B cell (primary cell): Measurements from ENCODE around the gene CRYBA2. TPM values are rescaled to one million over a fixed set of nuclear protein-coding genes. Genes with fewer than 3 reads are reported as not detected.

ENCODE experiments used
- ATAC-seq: fragments of 200-7000 bp; cut with Tn5 transposase; one replicate; pipeline ENCODE4 v1.10.0; 2021; ENCODE audit warnings: low read depth, mild to moderate bottlenecking, moderate number of reproducible peaks, moderate library complexity
- CTCF ChIA-PET: fragments of 350-600 bp; sonication (Branson Sonifier 250); formaldehyde crosslinking; loops from one replicate; lab custom pipeline; 2021; ENCODE audit warnings: antibody characterized with exemption, inconsistent platforms; lab: Charles Lee
- POLR2A ChIA-PET: fragments of 350-600 bp; sonication (Branson Sonifier 250); formaldehyde crosslinking; loops from one replicate; lab custom pipeline; 2021; ENCODE audit warnings: antibody characterized with exemption; lab: Charles Lee
- DNase-seq: peaks from one replicate; pipeline ENCODE4 v3.0.0; 2013
- H2AFZ ChIP-seq: 2 replicates; pipeline ENCODE4 v1.6.1; 2012; ENCODE audit warnings: mild to moderate bottlenecking, low read depth, low read length; ENCODE audit not compliant: insufficient read depth, poor library complexity, severe bottlenecking
- H3K27ac ChIP-seq, 2 donors: 1 replicate in 1 of 2; 2 replicates in 1 of 2; pipeline ENCODE4 v1.5.1; 2012 to 2013; ENCODE audit warnings: low read length in 2 of 2, mild to moderate bottlenecking in 2 of 2, moderate library complexity in 1 of 2
- H3K27me3 ChIP-seq, 4 experiments: fragments of 200-600 bp in 1 of 4; sonication (generic) in 1 of 4; replicated peaks in 1 of 4; 1 replicate in 2 of 4; 2 replicates in 2 of 4; pipeline versions ENCODE4 v1.6.1 to v1.7.0; 2013 to 2016; ENCODE audit warnings: low read length in 3 of 4, mild to moderate bottlenecking in 2 of 4, mixed read lengths in 1 of 4, moderate library complexity in 1 of 4; ENCODE audit not compliant: insufficient read depth in 4 of 4, control insufficient read depth in 3 of 4; ENCODE audit errors: control extremely low read depth in 1 of 4
- H3K36me3 ChIP-seq, 2 experiments: replicated peaks in 1 of 2; 1 replicate in 1 of 2; 2 replicates in 1 of 2; pipeline versions ENCODE4 v1.6.1 to v1.7.1; 2013; ENCODE audit warnings: low read length in 1 of 2; ENCODE audit not compliant: insufficient read depth in 2 of 2, control insufficient read depth in 1 of 2; ENCODE audit errors: control extremely low read depth in 1 of 2, extremely low read depth in 1 of 2
- H3K4me1 ChIP-seq, 2 donors: fragments of 200-600 bp in 1 of 2; sonication (generic) in 1 of 2; 1 replicate in 1 of 2; 2 replicates in 1 of 2; pipeline versions ENCODE4 v1.5.1 to v1.6.1; 2013 to 2017; ENCODE audit warnings: low read length in 2 of 2; ENCODE audit not compliant: control insufficient read depth in 2 of 2, insufficient read depth in 2 of 2
- H3K4me2 ChIP-seq: replicated peaks from 2 replicates; pipeline ENCODE3; 2012; ENCODE audit warnings: mild to moderate bottlenecking, low read depth, low read length; ENCODE audit not compliant: poor library complexity, severe bottlenecking
- H3K4me3 ChIP-seq, 5 experiments: fragments of 200-600 bp in 1 of 5; sonication (generic) in 1 of 5; 1 replicate in 3 of 5; 2 replicates in 2 of 5; pipeline versions ENCODE4 v1.5.1 to v1.7.0; 2011 to 2016; ENCODE audit warnings: low read length in 4 of 5, mild to moderate bottlenecking in 4 of 5, low read depth in 2 of 5, control low read depth in 1 of 5, moderate library complexity in 1 of 5; ENCODE audit not compliant: insufficient read depth in 1 of 5; ENCODE audit errors: control extremely low read depth in 1 of 5, extremely low read depth in 1 of 5
- H3K79me2 ChIP-seq: fragments of 200-600 bp; sonication (generic); one replicate; pipeline ENCODE4 v1.6.0; 2016; ENCODE audit warnings: low read length; ENCODE audit not compliant: control insufficient read depth, insufficient read depth
- H3K9ac ChIP-seq: fragments of 200-600 bp; sonication (generic); 2 replicates; pipeline ENCODE4 v1.6.1; 2017; ENCODE audit warnings: mild to moderate bottlenecking, low read length, moderate library complexity
- H3K9me3 ChIP-seq, 3 donors: one replicate each; pipeline versions ENCODE4 v1.6.1 to v1.7.1; 2013; ENCODE audit warnings: low read length in 2 of 3; ENCODE audit not compliant: control insufficient read depth in 2 of 3, insufficient read depth in 1 of 3; ENCODE audit errors: control extremely low read depth in 1 of 3
- H4K20me1 ChIP-seq: 2 replicates; pipeline ENCODE4 v1.6.0; 2012; ENCODE audit warnings: mild to moderate bottlenecking, low read length; ENCODE audit not compliant: insufficient read depth, control insufficient read depth, poor library complexity, severe bottlenecking
- H3K27ac Mint-ChIP-seq: one replicate; pipeline ENCODE4 v1.8.0; 2021; ENCODE audit warnings: mixed read lengths
- H3K27me3 Mint-ChIP-seq: one replicate; pipeline ENCODE4 v1.8.0; 2021; ENCODE audit warnings: mixed read lengths
- H3K4me1 Mint-ChIP-seq: one replicate; pipeline ENCODE4 v1.8.0; 2021; ENCODE audit warnings: mixed read lengths
- H3K4me3 Mint-ChIP-seq: one replicate; pipeline ENCODE4 v1.8.0; 2021; ENCODE audit warnings: mixed read lengths
- H3K9me3 Mint-ChIP-seq: one replicate; pipeline ENCODE4 v1.8.0; 2022; ENCODE audit warnings: mixed read lengths; ENCODE audit not compliant: insufficient read depth
- EZH2 ChIP-seq: IDR thresholded peaks from 2 replicates; pipeline ENCODE4 v1.6.1; 2012; ENCODE audit warnings: borderline replicate concordance, low read depth, mild to moderate bottlenecking, moderate library complexity, low read length; ENCODE audit not compliant: insufficient read depth, poor library complexity, severe bottlenecking
- WGBS: methylation state at CpG from one replicate; pipeline ENCODE4 v1.1.5; 2013; ENCODE audit warnings: missing lambda C conversion rate; ENCODE audit not compliant: insufficient coverage; 5-methylcytosine and 5-hydroxymethylcytosine counted together
- intact Hi-C: fragments of 100-400 bp; cut with micrococcal nuclease; formaldehyde crosslinking; loops from one replicate; pipeline ENCODE4 v1.10.0; 2022
- polyA plus RNA-seq: library from polyadenylated mRNA; depleted of rRNA; stranded (reverse); fragments of >200 nt; gene quantifications from 2 replicates; pipeline ENCODE4 v1.2.3, GENCODE V29; 2012
- total RNA-seq, 2 donors: library from RNA; stranded (reverse); fragments of 120-200 nt in 1 of 2; gene quantifications; 1 replicate in 1 of 2; 2 replicates in 1 of 2; pipeline versions ENCODE4 v1.2.3 to v1.2.4, GENCODE V29; 2013 to 2022
- TF ChIP-seq, protein P1 (sequence below): fragments of 200-600 bp; IDR thresholded peaks from one replicate; pipeline ENCODE4 v1.8.0; 2022; ENCODE audit warnings: antibody characterized with exemption, mild to moderate bottlenecking

Gene CRYBA2
- total and polyA plus RNA-seq, 2 donors (not counting 1 experiment from before 2014, with no cell fraction given) = not detected

DNA sequence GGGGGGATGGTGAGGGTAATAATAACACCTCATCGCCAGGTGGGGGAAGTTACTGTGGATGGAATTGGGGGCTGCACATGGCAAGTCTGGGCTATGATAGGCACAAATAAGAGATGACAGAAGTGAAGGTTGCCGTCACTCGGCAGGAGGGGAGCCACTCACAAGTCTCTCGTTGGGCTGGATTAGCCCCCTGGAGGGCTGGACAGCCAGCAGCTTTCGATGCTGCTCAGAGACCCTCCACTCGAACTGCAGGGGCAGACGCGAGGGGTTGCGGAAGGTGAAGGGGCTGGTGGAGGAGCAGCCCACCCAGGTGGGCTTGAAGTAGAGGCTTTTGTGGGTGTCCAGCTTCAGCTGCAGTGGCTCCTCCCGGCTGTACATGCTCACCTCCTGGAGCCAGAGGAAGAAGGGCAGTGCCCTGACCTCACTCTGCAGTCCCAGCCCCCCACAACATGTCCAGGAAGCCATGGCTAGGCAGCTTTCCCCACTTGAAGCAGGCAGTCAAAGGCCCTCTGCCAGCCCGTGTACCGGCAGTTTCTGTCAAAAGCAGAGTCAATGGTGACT, 29.9 kb upstream of the CRYBA2 start:
- no peaks in the 10 kb centered on the region for H3K9me3 ChIP-seq
- H3K27ac Mint-ChIP-seq = no peak overlapping the region
- H3K4me1 Mint-ChIP-seq = no peaks in the 10 kb centered on the region
- no peaks in the 10 kb centered on the region for H4K20me1 ChIP-seq
- DNase-seq = no peak
- no peak overlapping the region for H3K9ac ChIP-seq
- intact Hi-C loops = no loop called here
- ChIA-PET CTCF (interaction anchor here (0.9 kb wide), 1 partner anchor 9 kb away, joined by 3 read pairs; no protein-coding TSS in a partner anchor), POLR2A (no interaction called here)
- no peak overlapping the region for H2AFZ ChIP-seq
- H3K4me3 ChIP-seq = no peak overlapping the region
- H3K4me1 ChIP-seq = no peaks in the 10 kb centered on the region
- ATAC-seq = no peak
- H3K27me3 Mint-ChIP-seq = peaks cover 27% of the 10 kb centered on the region
- no peaks in the 10 kb centered on the region for H3K36me3 ChIP-seq
- H3K27ac ChIP-seq = no peak overlapping the region
- H3K27me3 ChIP-seq = peaks cover 0 to 9% (median 1%) of the 10 kb centered on the region in 4 experiments
- H3K4me2 ChIP-seq = no peak overlapping the region
- H3K9me3 Mint-ChIP-seq = no peaks in the 10 kb centered on the region
- no peak overlapping the region for H3K4me3 Mint-ChIP-seq
- TF ChIP-seq, protein P1, sequence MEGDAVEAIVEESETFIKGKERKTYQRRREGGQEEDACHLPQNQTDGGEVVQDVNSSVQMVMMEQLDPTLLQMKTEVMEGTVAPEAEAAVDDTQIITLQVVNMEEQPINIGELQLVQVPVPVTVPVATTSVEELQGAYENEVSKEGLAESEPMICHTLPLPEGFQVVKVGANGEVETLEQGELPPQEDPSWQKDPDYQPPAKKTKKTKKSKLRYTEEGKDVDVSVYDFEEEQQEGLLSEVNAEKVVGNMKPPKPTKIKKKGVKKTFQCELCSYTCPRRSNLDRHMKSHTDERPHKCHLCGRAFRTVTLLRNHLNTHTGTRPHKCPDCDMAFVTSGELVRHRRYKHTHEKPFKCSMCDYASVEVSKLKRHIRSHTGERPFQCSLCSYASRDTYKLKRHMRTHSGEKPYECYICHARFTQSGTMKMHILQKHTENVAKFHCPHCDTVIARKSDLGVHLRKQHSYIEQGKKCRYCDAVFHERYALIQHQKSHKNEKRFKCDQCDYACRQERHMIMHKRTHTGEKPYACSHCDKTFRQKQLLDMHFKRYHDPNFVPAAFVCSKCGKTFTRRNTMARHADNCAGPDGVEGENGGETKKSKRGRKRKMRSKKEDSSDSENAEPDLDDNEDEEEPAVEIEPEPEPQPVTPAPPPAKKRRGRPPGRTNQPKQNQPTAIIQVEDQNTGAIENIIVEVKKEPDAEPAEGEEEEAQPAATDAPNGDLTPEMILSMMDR = no peak
- no peak for TF ChIP-seq EZH2
- WGBS = 91% methylated on average over 12 of the region's 12 CpGs
- H3K79me2 ChIP-seq = no peaks in the 10 kb centered on the region

DNA sequence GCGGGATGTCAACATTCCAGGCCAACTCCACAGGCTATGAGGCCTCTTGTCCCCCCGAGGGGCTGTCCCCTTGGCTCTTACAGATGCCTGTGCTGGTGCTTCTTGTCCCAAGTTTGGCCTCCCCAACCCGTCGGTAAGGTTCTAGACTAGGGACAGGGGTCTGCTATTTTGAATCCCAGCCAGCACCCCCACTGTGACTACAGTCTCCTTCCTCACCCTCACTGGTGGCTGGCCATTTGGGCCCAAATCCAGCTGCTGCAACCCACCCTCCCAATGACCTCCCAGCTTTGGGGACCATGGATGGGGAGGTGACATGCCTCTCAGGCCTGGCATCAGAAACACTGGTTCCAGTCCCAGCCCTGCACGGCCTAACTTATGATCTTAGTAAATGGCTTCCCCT, 29.4 kb upstream of the CRYBA2 start:
- WGBS = 88% methylated on average over 2 of the region's 5 CpGs
- Mint-ChIP-seq H3K4me1 (no peaks in the 10 kb centered on the region), H3K27ac (no peak overlapping the region), H3K27me3 (peaks cover 22% of the 10 kb centered on the region), H3K4me3 (no peak overlapping the region), H3K9me3 (no peaks in the 10 kb centered on the region)
- H3K4me1 ChIP-seq = no peaks in the 10 kb centered on the region
- H3K9ac ChIP-seq = no peak overlapping the region
- H4K20me1 ChIP-seq = no peaks in the 10 kb centered on the region
- ATAC-seq = no peak
- intact Hi-C loops = no loop called here
- no peaks in the 10 kb centered on the region for H3K79me2 ChIP-seq
- H3K27ac ChIP-seq = no peak overlapping the region
- TF ChIP-seq EZH2 = no peak
- TF ChIP-seq, protein P1 = no peak
- peaks cover 0 to 14% (median 1%) of the 10 kb centered on the region in 4 experiments for H3K27me3 ChIP-seq
- H3K4me3 ChIP-seq = no peak overlapping the region
- no peaks in the 10 kb centered on the region for H3K9me3 ChIP-seq
- H3K36me3 ChIP-seq = no peaks in the 10 kb centered on the region
- DNase-seq = no peak
- H2AFZ ChIP-seq = no peak overlapping the region
- ChIA-PET POLR2A (no interaction called here), CTCF (interaction anchor here (0.9 kb wide), 1 partner anchor 9 kb away, joined by 3 read pairs; no protein-coding TSS in a partner anchor)
- no peak overlapping the region for H3K4me2 ChIP-seq
